RKO (cell line): Measurements from ENCODE around the gene CENPX.

Experiments
- DNase-seq: peaks from one replicate; pipeline ENCODE4 v3.0.0-alpha.2; 2016; ENCODE audit warnings: low spot score

The CENPX gene

GRCh38 chr17:82055023-82055964 lies 32.6 kb upstream of the CENPX start:
- no peak for DNase-seq

GRCh38 chr17:82054351-82055022 lies 31.8 kb upstream of the CENPX start:
- DNase-seq, result no peak

- no peak for DNase-seq
These were observed 31.0 kb upstream of the CENPX start for GRCh38 chr17:82053556-82054263.

- DNase-seq, result no peak
These were observed 30.5 kb upstream of the CENPX start for GRCh38 chr17:82053130-82053529.

GRCh38 chr17:82052638-82053059 lies 30.0 kb upstream of the CENPX start:
- no peak for DNase-seq

GRCh38 chr17:82051776-82052637 lies 29.3 kb upstream of the CENPX start, which contains the start of the genes GPS1 and RFNG:
Gene GPS1 (plus strand): TSS chr17:82051898. CDS start chr17:82051932, 34 bp downstream.
Gene RFNG (minus strand): TSS chr17:82051811. CDS start chr17:82051766, 45 bp downstream.
- DNase-seq, result peak; percentile 69

GRCh38 chr17:82050761-82051641 lies 28.3 kb upstream of the CENPX start:
- no peak for DNase-seq

- no peak for DNase-seq
These were observed 27.6 kb upstream of the CENPX start for GRCh38 chr17:82050152-82050760.

GRCh38 chr17:82049521-82049971 lies 26.9 kb upstream of the CENPX start:
- no peak for DNase-seq

- DNase-seq, result no peak
These were observed 26.4 kb upstream of the CENPX start for GRCh38 chr17:82049106-82049505.

GRCh38 chr17:82048571-82048971 lies 25.9 kb upstream of the CENPX start:
- DNase-seq, result no peak

GRCh38 chr17:82047914-82048570 lies 25.4 kb upstream of the CENPX start:
- DNase-seq, result no peak

GRCh38 chr17:82047379-82047778 lies 24.7 kb upstream of the CENPX start:
- no peak for DNase-seq

GRCh38 chr17:82046903-82047302 lies 24.2 kb upstream of the CENPX start:
- no peak for DNase-seq

- no peak for DNase-seq
These were observed 23.3 kb upstream of the CENPX start for GRCh38 chr17:82045936-82046484.

GRCh38 chr17:82043507-82043906 lies 20.8 kb upstream of the CENPX start:
- no peak for DNase-seq

GRCh38 chr17:82042649-82043048 lies 20.0 kb upstream of the CENPX start:
- no peak for DNase-seq

GRCh38 chr17:82041144-82041814 lies 18.6 kb upstream of the CENPX start:
- DNase-seq, result no peak
